GM12873 (cell line): ENCODE data around the gene RTL1.

ENCODE experiments used
- CTCF ChIP-seq: IDR thresholded peaks from 2 replicates; pipeline ENCODE4 v1.5.1; 2012; ENCODE audit warnings: low read depth, mild to moderate bottlenecking, moderate library complexity, low read length, control low read depth; ENCODE audit not compliant: insufficient read depth; ENCODE audit errors: missing control alignments

The RTL1 gene

DNA sequence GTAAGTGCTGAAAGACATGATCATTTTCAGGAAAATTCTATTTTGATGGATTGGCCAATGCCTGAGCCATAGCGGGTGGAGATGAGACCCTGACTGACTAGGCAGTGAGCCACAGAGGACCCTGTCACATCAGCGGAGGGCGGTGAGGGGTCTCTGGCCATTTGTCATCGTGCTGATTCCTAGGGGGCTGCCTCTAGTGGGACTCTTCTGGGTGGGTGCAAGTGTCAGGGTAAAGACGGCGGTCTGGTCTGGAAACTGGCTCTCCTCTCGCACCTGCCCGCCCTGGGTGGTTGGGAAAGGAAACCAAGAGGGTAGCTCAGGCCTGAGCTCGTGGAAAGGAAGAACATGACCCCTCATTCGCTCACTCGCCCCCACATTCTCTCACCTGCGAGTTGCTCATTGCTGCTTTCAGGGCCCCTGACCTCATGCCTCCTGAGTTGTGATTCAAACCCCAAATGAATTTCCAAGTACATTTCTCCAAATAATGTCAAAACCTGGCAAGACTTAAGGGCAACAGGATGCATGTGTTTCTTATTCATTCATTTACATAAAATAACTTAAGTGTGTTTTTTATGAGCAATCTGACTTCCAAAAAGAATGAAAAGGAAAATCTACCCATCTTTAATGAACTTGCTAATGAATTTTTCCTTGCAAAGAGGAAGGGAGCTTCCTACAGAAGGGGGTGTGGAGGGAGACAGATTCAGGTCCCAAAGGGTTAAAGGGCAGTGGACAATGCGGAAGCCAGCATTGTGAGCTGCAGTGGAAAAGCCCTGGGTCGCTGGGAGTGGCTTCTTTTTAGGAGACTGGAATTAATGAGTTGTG lies 64.8 kb downstream of the RTL1 start:
- TF ChIP-seq CTCF: no peak

DNA sequence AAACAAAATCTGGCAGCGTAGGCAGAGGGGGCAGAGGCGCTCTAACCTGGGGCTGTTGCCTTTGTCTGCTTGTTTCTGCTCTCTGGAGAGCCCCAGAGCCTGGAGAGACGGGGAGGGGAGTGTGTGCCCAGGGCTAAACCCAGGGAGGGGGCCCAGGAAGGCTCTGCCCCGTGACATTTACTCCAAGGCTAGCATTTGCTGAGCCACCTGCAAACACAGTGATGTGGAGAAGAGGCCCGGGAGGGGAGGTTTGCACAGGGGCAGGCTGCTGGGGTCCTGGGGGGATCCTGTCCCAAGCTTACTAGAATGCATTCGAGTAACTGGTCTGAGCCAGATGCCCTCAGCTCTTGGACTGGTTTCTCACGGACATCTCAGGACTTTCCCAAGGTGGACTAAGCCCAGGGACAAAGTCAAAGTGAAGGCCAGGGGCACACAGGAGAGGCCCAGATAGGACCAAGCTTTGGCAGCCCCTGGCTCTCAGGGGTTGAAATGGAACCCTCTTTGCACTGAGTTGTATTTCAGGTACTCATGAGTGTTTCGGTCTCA lies 65.6 kb downstream of the RTL1 start:
- no peak for TF ChIP-seq CTCF

DNA sequence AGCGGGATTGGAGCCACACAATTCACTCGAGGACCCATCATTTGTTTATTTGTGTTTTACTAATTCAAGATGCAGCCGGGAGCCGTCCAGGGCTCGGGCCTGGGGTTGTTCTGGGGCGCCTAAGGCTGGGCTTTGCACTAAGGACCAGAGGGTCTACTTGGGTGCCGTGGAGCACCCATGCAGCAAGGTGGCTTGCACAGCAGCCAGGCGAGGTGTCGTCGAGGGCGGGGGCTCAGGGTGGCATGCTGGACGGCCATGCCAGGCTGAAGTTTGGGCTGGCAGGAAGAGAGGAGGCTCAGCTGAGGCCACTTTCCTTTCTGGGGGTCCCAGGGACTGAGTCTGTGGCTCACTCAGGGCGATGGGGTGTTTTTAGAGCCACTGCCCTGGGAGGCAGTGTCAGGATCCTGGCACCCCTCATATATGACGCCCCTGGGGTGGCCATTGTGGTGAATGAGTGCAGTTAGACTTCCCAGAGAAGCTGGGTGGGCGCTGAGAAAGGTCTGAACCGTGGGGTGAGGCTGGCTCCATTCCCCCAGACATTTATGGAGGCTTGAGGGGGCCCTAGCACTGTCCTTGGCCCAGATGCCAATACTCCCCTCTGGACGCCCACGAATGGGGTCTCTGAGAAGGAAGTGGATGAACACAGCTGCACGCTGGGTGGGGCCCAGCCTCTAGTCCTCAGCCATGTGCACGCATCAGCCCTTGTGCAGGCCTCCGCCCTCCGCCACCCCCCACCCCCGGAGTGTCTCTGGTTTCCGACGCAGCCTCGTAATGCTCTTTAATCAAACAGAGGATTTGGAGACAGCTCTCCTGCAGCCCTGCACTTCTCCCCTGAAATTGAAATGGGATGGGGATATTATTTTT lies 66.3 kb downstream of the RTL1 start:
- no peak for TF ChIP-seq CTCF

DNA sequence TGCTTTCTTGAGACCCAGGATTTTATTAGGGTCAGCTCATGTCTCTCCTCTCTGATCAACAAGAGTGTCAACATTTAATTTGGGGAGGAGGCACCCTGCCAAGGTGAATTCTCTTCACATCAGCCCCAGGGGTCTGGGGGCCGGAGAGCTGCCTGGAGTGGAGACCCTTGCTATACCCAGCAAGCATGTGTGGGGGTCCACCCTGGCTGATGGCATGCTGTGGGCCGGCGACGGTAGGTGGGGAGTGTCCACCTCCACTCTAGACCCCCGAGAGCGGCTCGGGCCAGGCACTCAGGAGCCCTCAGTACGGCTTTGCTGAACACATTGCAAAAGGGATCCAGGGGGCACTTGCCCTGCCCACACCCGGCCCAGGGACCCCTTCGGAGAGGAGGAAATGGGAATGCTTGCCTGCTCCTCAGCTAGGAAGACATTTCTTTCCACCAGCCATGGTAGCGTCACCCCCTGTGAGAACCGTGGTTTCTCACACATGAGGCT lies 67.2 kb downstream of the RTL1 start:
- TF ChIP-seq CTCF: no peak

- TF ChIP-seq CTCF: no peak
Observed at GRCh38 chr14:100835548-100836310, 67.8 kb downstream of the RTL1 start.

DNA sequence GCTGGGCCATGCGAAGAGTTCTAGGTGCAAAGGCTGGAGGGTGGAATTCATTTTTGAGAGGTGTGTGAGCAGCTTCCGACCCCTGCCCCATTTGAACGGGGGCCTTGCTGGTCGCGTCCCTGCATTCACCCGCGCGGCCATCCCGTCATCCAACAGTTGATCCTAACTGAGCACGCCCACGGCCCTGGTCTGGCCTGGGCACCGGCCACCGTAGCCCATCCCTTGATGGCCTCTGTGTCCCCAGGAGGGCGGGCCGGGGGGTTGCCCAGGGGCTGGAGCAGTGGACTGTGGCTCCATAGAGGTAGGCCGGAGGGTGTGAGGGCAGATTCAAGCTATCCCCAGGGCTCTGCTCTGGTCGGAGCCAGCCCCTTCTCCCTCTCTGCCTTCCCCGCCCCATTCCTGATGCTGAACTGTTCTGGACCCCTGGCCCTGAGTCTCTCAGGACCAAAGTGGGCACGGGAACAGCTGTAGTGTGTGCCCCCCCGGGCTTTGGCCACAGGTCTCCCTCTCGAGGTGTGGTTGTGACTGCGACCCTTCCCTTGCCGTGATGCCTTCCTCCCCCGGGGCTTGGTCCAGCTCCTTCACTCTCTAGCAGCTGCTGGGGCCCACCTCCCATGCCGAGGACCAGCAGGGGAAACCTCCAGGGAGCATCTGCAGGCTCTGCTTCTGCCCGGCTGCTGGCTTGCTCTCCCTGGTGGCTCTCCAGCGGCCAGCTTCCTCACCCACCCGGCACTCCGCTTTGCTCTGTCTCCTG lies 68.6 kb downstream of the RTL1 start:
- no peak for TF ChIP-seq CTCF
